ENCODE data around the gene TRPM3. TPM values are rescaled to one million over a fixed set of nuclear protein-coding genes. Genes with fewer than 3 reads are reported as not detected.

Gene TRPM3
- total and polyA plus RNA-seq, 10 donors: 0.02 to 6.7 (median 1.6) TPM

DNA sequence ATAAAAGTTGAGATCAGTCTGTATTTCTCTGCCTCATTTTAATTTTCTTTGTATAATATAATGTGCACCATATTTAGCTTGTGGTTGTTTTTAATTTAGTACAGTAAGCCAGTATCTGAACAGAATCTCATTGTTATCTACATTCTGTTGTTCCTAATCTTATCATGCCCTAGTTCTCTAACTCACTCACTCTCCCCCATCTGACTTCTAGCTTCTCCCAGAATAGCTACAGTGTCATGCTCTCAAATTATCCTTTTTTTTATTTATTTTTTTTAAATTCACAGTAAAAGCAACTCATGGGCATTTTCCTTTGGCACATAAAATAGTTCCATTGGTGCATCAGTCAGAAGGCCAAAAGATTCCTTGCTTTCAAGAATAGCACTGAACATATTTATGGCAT lies 156.6 kb downstream of the TRPM3 start:
- H3K27ac ChIP-seq: no peak overlapping the region
- no peak for DNase-seq
- H3K27me3 ChIP-seq (replicated peaks in 1 of 7): no peaks in the 10 kb centered on the region
- H3K9me3 ChIP-seq: peaks cover 0 to 6% (median 0%) of the 10 kb centered on the region in 8 donors
- no peaks in the 10 kb centered on the region for H3K4me1 ChIP-seq
- no peaks in the 10 kb centered on the region for H3K36me3 ChIP-seq
- intact Hi-C loops (cut with DNase I; ENCODE audit: low total_unique reads): no loop called here
- H3K4me3 ChIP-seq: no peak overlapping the region
- no peak for TF ChIP-seq POLR2AphosphoS5 (IDR thresholded peaks at IDR 0.05)
- TF ChIP-seq, protein P1, sequence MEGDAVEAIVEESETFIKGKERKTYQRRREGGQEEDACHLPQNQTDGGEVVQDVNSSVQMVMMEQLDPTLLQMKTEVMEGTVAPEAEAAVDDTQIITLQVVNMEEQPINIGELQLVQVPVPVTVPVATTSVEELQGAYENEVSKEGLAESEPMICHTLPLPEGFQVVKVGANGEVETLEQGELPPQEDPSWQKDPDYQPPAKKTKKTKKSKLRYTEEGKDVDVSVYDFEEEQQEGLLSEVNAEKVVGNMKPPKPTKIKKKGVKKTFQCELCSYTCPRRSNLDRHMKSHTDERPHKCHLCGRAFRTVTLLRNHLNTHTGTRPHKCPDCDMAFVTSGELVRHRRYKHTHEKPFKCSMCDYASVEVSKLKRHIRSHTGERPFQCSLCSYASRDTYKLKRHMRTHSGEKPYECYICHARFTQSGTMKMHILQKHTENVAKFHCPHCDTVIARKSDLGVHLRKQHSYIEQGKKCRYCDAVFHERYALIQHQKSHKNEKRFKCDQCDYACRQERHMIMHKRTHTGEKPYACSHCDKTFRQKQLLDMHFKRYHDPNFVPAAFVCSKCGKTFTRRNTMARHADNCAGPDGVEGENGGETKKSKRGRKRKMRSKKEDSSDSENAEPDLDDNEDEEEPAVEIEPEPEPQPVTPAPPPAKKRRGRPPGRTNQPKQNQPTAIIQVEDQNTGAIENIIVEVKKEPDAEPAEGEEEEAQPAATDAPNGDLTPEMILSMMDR (IDR thresholded peaks at IDR 0.05 in 8 of 11, conservative IDR thresholded peaks at IDR 0.05 in 3 of 11): no peak
- TF ChIP-seq POLR2A (IDR thresholded peaks at IDR 0.05): no peak

DNA sequence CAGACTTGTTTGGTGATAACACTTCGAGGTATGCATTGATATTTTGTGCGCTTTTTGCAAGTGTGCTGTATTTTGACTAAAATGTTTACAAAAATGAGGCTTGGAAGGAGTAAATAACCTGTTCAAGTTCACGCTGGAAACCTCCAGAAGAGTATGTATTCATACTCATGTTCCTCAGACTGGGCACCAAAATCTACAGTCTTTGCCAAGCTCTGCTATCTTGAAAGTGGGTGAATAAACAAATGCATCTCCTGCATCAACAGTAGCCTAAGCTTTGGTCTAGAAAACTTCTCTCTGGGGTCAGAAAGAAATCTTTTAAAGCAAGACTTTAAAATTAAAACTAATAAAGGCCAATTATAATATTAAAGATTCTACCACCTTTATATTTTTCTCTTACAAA lies 157.9 kb downstream of the TRPM3 start:
- H3K36me3 ChIP-seq: no peaks in the 10 kb centered on the region
- TF ChIP-seq POLR2A (IDR thresholded peaks at IDR 0.05) (no peak), POLR2AphosphoS5 (IDR thresholded peaks at IDR 0.05) (no peak)
- TF ChIP-seq, protein P1 (IDR thresholded peaks at IDR 0.05 in 8 of 11, conservative IDR thresholded peaks at IDR 0.05 in 3 of 11): no peak
- no peak overlapping the region for H3K27ac ChIP-seq
- H3K27me3 ChIP-seq (replicated peaks in 1 of 7): no peaks in the 10 kb centered on the region
- no peaks in the 10 kb centered on the region for H3K4me1 ChIP-seq
- no peak overlapping the region for H3K4me3 ChIP-seq
- 70 to 87% (median 83%) methylated on average over 3 of the region's 3 CpGs for WGBS, 5 donors
- intact Hi-C loops (cut with DNase I; ENCODE audit: low total_unique reads): no loop called here
- DNase-seq: no peak
- H3K9me3 ChIP-seq: peaks cover 0 to 6% (median 0%) of the 10 kb centered on the region in 8 donors

DNA sequence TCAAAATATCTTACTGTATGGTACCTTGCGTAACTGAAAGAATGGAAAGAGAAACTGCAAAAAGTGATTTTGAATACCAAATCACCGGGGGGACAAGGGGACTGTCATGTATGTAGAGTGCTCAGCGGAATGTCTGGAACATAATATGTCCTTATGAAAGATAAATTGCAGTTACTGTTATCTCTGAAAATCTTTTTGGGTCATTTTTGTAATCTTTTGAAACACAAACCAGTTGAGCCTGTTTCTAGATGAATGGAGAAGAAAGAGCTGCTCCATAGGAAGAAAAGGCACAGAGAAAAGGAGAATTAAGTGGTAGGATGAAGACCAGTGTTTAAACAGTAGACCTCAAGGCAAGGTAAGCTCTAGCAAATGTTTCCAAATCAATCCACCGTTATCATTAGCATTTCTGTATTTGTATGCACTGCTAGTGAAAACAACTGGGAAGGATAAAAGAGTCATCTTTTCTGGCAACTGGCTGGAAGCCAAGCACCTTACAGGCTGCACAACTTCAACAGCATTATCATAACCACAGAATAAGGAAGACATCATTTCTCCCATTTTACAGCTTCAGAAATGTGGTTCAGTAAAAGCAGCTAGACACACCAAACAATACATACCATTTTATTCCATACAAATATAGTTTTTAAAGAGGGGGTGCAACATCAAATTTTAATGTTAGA lies 158.5 kb downstream of the TRPM3 start:
- no peak overlapping the region for H3K4me3 ChIP-seq
- peaks cover 0 to 6% (median 0%) of the 10 kb centered on the region in 8 donors for H3K9me3 ChIP-seq
- no peaks in the 10 kb centered on the region for H3K4me1 ChIP-seq
- H3K27me3 ChIP-seq (replicated peaks in 1 of 7): no peaks in the 10 kb centered on the region
- WGBS, 5 donors: 81 to 92% (median 88%) methylated on average over 4 of the region's 4 CpGs
- TF ChIP-seq, protein P1 (IDR thresholded peaks at IDR 0.05 in 8 of 11, conservative IDR thresholded peaks at IDR 0.05 in 3 of 11): no peak
- TF ChIP-seq POLR2A (IDR thresholded peaks at IDR 0.05) (no peak), POLR2AphosphoS5 (IDR thresholded peaks at IDR 0.05) (no peak)
- DNase-seq: no peak
- H3K27ac ChIP-seq: no peak overlapping the region
- intact Hi-C loops (cut with DNase I; ENCODE audit: low total_unique reads): no loop called here
- H3K36me3 ChIP-seq: no peaks in the 10 kb centered on the region

DNA sequence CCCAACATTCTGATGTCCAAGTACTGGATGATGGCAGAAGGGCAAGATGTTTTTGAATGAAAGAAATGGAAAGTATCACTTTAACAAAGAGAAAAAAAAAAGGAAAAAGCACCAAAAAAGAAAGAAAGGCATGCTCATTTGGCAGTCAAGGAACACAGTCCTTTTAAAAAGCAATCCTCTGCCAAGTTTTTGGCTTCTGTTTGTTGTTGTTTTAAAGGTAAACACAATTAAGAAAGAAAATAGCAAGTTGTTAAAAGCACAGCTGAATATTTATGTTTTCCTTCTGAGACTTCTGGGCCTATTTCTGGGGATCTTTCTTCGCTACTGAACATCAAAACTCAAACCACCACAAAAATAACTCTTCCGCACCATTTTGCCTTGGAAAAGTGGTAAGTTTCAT lies 162.1 kb downstream of the TRPM3 start:
- DNase-seq: no peak
- no peaks in the 10 kb centered on the region for H3K36me3 ChIP-seq
- intact Hi-C loops (cut with DNase I; ENCODE audit: low total_unique reads): no loop called here
- 88 to 97% (median 91%) methylated on average over 2 of the region's 2 CpGs for WGBS, 5 donors
- H3K4me3 ChIP-seq: no peak overlapping the region
- H3K9me3 ChIP-seq: no peaks in the 10 kb centered on the region
- no peak overlapping the region for H3K27ac ChIP-seq
- no peaks in the 10 kb centered on the region for H3K27me3 ChIP-seq (replicated peaks in 1 of 7)
- H3K4me1 ChIP-seq: no peaks in the 10 kb centered on the region
- TF ChIP-seq, protein P1 (IDR thresholded peaks at IDR 0.05 in 8 of 11, conservative IDR thresholded peaks at IDR 0.05 in 3 of 11): no peak
- TF ChIP-seq POLR2A (IDR thresholded peaks at IDR 0.05) (no peak), POLR2AphosphoS5 (IDR thresholded peaks at IDR 0.05) (no peak)

Measured in spleen (tissue), 11 donors.